Endodermal cell (in vitro differentiated cells): Measurements from ENCODE around the gene IGSF1. TPM values are rescaled to one million over a fixed set of nuclear protein-coding genes. Genes with fewer than 3 reads are reported as not detected.

Source experiments
- DNase-seq: peaks from one replicate; pipeline ENCODE4 v3.0.0-alpha.2; 2017
- H3K27ac ChIP-seq: 2 replicates; pipeline ENCODE4 v1.5.1; 2013; ENCODE audit warnings: mild to moderate bottlenecking, low read depth, low read length, moderate library complexity
- H3K27me3 ChIP-seq: 2 replicates; pipeline ENCODE4 v1.6.1; 2013; ENCODE audit warnings: mild to moderate bottlenecking, low read length, moderate library complexity; ENCODE audit not compliant: insufficient read depth, control insufficient read depth, poor library complexity, severe bottlenecking
- H3K36me3 ChIP-seq: 2 replicates; pipeline ENCODE4 v1.7.0; 2013; ENCODE audit warnings: mild to moderate bottlenecking, low read length, moderate library complexity; ENCODE audit not compliant: control insufficient read depth, insufficient read depth
- H3K4me1 ChIP-seq: one replicate; pipeline ENCODE4 v1.7.0; 2013; ENCODE audit warnings: low read length; ENCODE audit not compliant: control insufficient read depth, insufficient read depth
- H3K4me3 ChIP-seq: 2 replicates; pipeline ENCODE4 v1.5.1; 2013; ENCODE audit warnings: mild to moderate bottlenecking, low read length, moderate library complexity
- H3K9ac ChIP-seq: 2 replicates; pipeline ENCODE4 v1.6.1; 2013; ENCODE audit warnings: mild to moderate bottlenecking, low read length, moderate library complexity; ENCODE audit not compliant: poor library complexity, severe bottlenecking; ENCODE audit errors: extremely low read depth
- H3K9me3 ChIP-seq: 2 replicates; pipeline ENCODE4 v1.6.1; 2013; ENCODE audit warnings: mild to moderate bottlenecking, low read length, moderate library complexity; ENCODE audit not compliant: control insufficient read depth
- H3K27ac Mint-ChIP-seq: 2 replicates; pipeline ENCODE4 v1.8.0; 2020; ENCODE audit warnings: mixed read lengths
- H3K27me3 Mint-ChIP-seq: 2 replicates; pipeline ENCODE4 v1.8.0; 2021; ENCODE audit warnings: mild to moderate bottlenecking, mixed read lengths; ENCODE audit not compliant: insufficient read depth
- H3K36me3 Mint-ChIP-seq: 2 replicates; pipeline ENCODE4 v1.8.0; 2020; ENCODE audit warnings: low read depth, mixed read lengths
- H3K4me1 Mint-ChIP-seq: 2 replicates; pipeline ENCODE4 v1.8.0; 2020; ENCODE audit warnings: mixed read lengths
- H3K4me3 Mint-ChIP-seq: 2 replicates; pipeline ENCODE4 v1.8.0; 2020; ENCODE audit warnings: mild to moderate bottlenecking, moderate library complexity, mixed read lengths
- H3K9me3 Mint-ChIP-seq: 2 replicates; pipeline ENCODE4 v1.8.0; 2020; ENCODE audit warnings: mild to moderate bottlenecking, mixed read lengths
- WGBS, 2 experiments: methylation state at CpG; one replicate each; pipeline versions ENCODE4 v1.1.5 to v1.1.7; 2013; ENCODE audit warnings: missing lambda C conversion rate in 2 of 2, mixed read lengths in 1 of 2; ENCODE audit not compliant: insufficient coverage in 1 of 2, insufficient read length in 1 of 2; 5-methylcytosine and 5-hydroxymethylcytosine counted together
- total RNA-seq, 2 donors: library from RNA; stranded (reverse); fragmentation: NEBNext Ultra II Directional in 1 of 2; extraction: Animal tissue kit (Norgen Biotek cat#: 25700) in 1 of 2; gene quantifications; 2 replicates in 1 of 2; 3 replicates in 1 of 2; pipeline ENCODE4 v1.2.1, GENCODE V29; 2021
- TF ChIP-seq, protein P1 (sequence below): fragments of 200-600 bp; sonication (generic); conservative IDR thresholded peaks from 2 replicates; pipeline ENCODE4 v1.5.0; 2021; ENCODE audit warnings: antibody characterized with exemption, mild to moderate bottlenecking

Gene IGSF1
- total RNA-seq, 2 donors from 2014 or later: 5.6 to 10.5 TPM

GRCh38 chrX:131306601-131307000 is 17.5 kb upstream of the IGSF1 start:
- H3K36me3 Mint-ChIP-seq: no peaks in the 10 kb centered on the region
- Histone ChIP-seq H3K27me3 (no peaks in the 10 kb centered on the region), H3K9ac (no peak overlapping the region), H3K27ac (no peak overlapping the region), H3K36me3 (no peaks in the 10 kb centered on the region), H3K9me3 (no peaks in the 10 kb centered on the region), H3K4me1 (no peaks in the 10 kb centered on the region), H3K4me3 (no peak overlapping the region)
- H3K9me3 Mint-ChIP-seq: no peaks in the 10 kb centered on the region
- H3K4me1 Mint-ChIP-seq: peaks cover 11% of the 10 kb centered on the region
- no peak for DNase-seq
- H3K27ac Mint-ChIP-seq: no peak overlapping the region
- 57% methylated on average over 1 of the region's 1 CpG; no CpG with 5 or more reads in 1 of the 2 experiments for WGBS, 2 experiments
- TF ChIP-seq, protein P1, sequence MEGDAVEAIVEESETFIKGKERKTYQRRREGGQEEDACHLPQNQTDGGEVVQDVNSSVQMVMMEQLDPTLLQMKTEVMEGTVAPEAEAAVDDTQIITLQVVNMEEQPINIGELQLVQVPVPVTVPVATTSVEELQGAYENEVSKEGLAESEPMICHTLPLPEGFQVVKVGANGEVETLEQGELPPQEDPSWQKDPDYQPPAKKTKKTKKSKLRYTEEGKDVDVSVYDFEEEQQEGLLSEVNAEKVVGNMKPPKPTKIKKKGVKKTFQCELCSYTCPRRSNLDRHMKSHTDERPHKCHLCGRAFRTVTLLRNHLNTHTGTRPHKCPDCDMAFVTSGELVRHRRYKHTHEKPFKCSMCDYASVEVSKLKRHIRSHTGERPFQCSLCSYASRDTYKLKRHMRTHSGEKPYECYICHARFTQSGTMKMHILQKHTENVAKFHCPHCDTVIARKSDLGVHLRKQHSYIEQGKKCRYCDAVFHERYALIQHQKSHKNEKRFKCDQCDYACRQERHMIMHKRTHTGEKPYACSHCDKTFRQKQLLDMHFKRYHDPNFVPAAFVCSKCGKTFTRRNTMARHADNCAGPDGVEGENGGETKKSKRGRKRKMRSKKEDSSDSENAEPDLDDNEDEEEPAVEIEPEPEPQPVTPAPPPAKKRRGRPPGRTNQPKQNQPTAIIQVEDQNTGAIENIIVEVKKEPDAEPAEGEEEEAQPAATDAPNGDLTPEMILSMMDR: no peak
- H3K4me3 Mint-ChIP-seq: no peak overlapping the region
- H3K27me3 Mint-ChIP-seq: no peaks in the 10 kb centered on the region

- no peak overlapping the region for H3K4me3 ChIP-seq
- no peak overlapping the region for H3K9ac ChIP-seq
- H3K36me3 ChIP-seq: no peaks in the 10 kb centered on the region
- 75% methylated on average over 2 of the region's 2 CpGs; no CpG with 5 or more reads in 1 of the 2 experiments for whole genome bisulfite sequencing, 2 experiments
- H3K27me3 ChIP-seq: no peaks in the 10 kb centered on the region
- Mint-ChIP-seq H3K27me3 (no peaks in the 10 kb centered on the region), H3K27ac (peak overlapping the region; percentile 57), H3K4me3 (no peak overlapping the region), H3K36me3 (no peaks in the 10 kb centered on the region), H3K4me1 (peaks cover 11% of the 10 kb centered on the region), H3K9me3 (no peaks in the 10 kb centered on the region)
- H3K4me1 ChIP-seq: no peaks in the 10 kb centered on the region
- no peak for DNase-seq
- TF ChIP-seq, protein P1: no peak
- no peak overlapping the region for H3K27ac ChIP-seq
- H3K9me3 ChIP-seq: no peaks in the 10 kb centered on the region
Measured at GRCh38 chrX:131305926-131306325, 16.8 kb upstream of the IGSF1 start.

DNA sequence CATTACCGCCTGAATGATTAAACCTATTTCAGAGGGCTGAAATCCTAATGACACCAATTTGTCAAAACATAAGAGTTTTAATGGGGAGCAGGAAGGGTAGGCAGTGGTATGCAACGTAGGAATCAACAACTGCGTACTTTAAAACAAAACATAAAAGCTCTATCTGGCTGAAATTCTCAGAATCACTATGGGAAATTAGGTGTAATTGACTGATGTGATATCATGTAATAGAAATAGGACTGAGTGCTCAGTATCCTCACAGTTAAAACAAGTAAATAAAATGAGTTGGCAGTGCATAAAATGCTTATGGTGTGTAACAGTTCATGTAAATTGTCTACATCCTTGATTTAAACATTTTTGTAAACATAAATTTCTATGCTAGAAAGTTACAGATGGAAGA is 13.6 kb upstream of the IGSF1 start:
- H3K4me3 ChIP-seq: no peak overlapping the region
- no peak for DNase-seq
- Mint-ChIP-seq H3K27ac (no peak overlapping the region), H3K36me3 (no peaks in the 10 kb centered on the region), H3K9me3 (no peaks in the 10 kb centered on the region), H3K4me1 (peaks cover 17% of the 10 kb centered on the region), H3K27me3 (no peaks in the 10 kb centered on the region), H3K4me3 (no peak overlapping the region)
- no peaks in the 10 kb centered on the region for H3K9me3 ChIP-seq
- H3K27me3 ChIP-seq: no peaks in the 10 kb centered on the region
- H3K36me3 ChIP-seq: no peaks in the 10 kb centered on the region
- H3K4me1 ChIP-seq: no peaks in the 10 kb centered on the region
- no peak overlapping the region for H3K9ac ChIP-seq
- WGBS, 2 experiments: 86% methylated on average over 3 of the region's 3 CpGs; no CpG with 5 or more reads in 1 of the 2 experiments
- TF ChIP-seq, protein P1: no peak
- H3K27ac ChIP-seq: no peak overlapping the region
